Astrocyte (in vitro differentiated cells and primary cell): ENCODE data around the gene RELN.

ENCODE experiments used
- CTCF ChIP-seq: IDR thresholded peaks from 2 replicates; pipeline ENCODE4 v1.5.1; 2011; ENCODE audit warnings: low read depth, mild to moderate bottlenecking, inconsistent platforms, low read length, moderate library complexity; ENCODE audit not compliant: insufficient read depth
- EZH2 ChIP-seq: IDR thresholded peaks from 2 replicates; pipeline ENCODE4 v1.6.1; 2012; ENCODE audit warnings: mild to moderate bottlenecking, low read length, inconsistent platforms; ENCODE audit not compliant: insufficient read depth

GRCh38 chr7:103664577-103664976 lies 324.9 kb downstream of the RELN start:
- TF ChIP-seq CTCF (no peak), EZH2 (no peak)
